ENCODE data around the gene WNT1. TPM values are rescaled to one million over a fixed set of nuclear protein-coding genes. Genes with fewer than 3 reads are reported as not detected.

WNT1 gene
- total and polyA plus RNA-seq, 2 donors (not counting 3 experiments of a cell fraction or from before 2014, with no cell fraction given): not detected

- Histone ChIP-seq H3K27ac (ENCODE audit: insufficient read depth, low read depth, low read length) (no peak overlapping the region), H3K4me1 (ENCODE audit: control insufficient read depth, extremely low read depth, insufficient read depth, low read length) (no peaks in the 10 kb centered on the region), H4K20me1 (replicated peaks; ENCODE audit: control insufficient read depth, extremely low read depth, insufficient read depth, low read length) (peaks cover 14% of the 10 kb centered on the region), H3K9me1 (replicated peaks; ENCODE audit: control insufficient read depth, extremely low read depth, insufficient read depth, low read length) (no peaks in the 10 kb centered on the region), H3K36me3 (ENCODE audit: control insufficient read depth in 2 of 2, extremely low read depth in 1 of 2, insufficient read depth in 2 of 2, low read length in 2 of 2) (peaks cover 6 to 7% of the 10 kb centered on the region in 2 experiments), H3K9ac (replicated peaks; ENCODE audit: extremely low read depth, insufficient read depth, low read length) (no peak overlapping the region), H3K27me3 (ENCODE audit: control insufficient read depth in 2 of 2, insufficient read depth in 2 of 2, low read length in 2 of 2) (no peaks in the 10 kb centered on the region), H3K4me3 (replicated peaks in 1 of 3; ENCODE audit: insufficient read depth in 1 of 3, low read depth in 1 of 3, low read length in 3 of 3) (no peak overlapping the region), H2AFZ (ENCODE audit: low read depth, low read length) (no peak overlapping the region), H3K9me3 (replicated peaks; ENCODE audit: control insufficient read depth, insufficient read depth, low read length) (no peaks in the 10 kb centered on the region), H3K79me2 (ENCODE audit: control insufficient read depth, insufficient read depth, low read length) (peaks cover 67% of the 10 kb centered on the region), H3K4me2 (ENCODE audit: insufficient read depth, low read length) (no peak overlapping the region)
- DNase-seq (ENCODE audit: low read depth, low spot score): no peak
- ChIA-PET CTCF (interaction anchor here (0.8 to 2.8 kb wide), 4 partner anchors 10 to 93 kb away, joined by 4 to 9 read pairs (median 5); no protein-coding TSS in a partner anchor), POLR2A (no interaction called here)
- no peak for FAIRE-seq
- no peak for TF ChIP-seq JUN (IDR thresholded peaks at IDR 0.05; ENCODE audit: borderline replicate concordance, insufficient read depth, insufficient read length, low read depth)
- no peak for TF ChIP-seq EZH2 (IDR thresholded peaks at IDR 0.05; ENCODE audit: borderline replicate concordance, low read depth, low read length, severe bottlenecking)
- no peak for TF ChIP-seq POLR2AphosphoS5 (IDR thresholded peaks at IDR 0.05; ENCODE audit: insufficient read depth, low read depth, low read length)
- TF ChIP-seq, protein P1, sequence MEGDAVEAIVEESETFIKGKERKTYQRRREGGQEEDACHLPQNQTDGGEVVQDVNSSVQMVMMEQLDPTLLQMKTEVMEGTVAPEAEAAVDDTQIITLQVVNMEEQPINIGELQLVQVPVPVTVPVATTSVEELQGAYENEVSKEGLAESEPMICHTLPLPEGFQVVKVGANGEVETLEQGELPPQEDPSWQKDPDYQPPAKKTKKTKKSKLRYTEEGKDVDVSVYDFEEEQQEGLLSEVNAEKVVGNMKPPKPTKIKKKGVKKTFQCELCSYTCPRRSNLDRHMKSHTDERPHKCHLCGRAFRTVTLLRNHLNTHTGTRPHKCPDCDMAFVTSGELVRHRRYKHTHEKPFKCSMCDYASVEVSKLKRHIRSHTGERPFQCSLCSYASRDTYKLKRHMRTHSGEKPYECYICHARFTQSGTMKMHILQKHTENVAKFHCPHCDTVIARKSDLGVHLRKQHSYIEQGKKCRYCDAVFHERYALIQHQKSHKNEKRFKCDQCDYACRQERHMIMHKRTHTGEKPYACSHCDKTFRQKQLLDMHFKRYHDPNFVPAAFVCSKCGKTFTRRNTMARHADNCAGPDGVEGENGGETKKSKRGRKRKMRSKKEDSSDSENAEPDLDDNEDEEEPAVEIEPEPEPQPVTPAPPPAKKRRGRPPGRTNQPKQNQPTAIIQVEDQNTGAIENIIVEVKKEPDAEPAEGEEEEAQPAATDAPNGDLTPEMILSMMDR (IDR thresholded peaks at IDR 0.05; ENCODE audit: extremely low read depth in 1 of 2, insufficient read depth in 1 of 2, low read depth in 1 of 2, low read length in 2 of 2): no peak
- TF ChIP-seq GATA2 (IDR thresholded peaks at IDR 0.05; ENCODE audit: insufficient read depth, insufficient read length, low read depth, low read length): no peak
- TF ChIP-seq, protein P2, sequence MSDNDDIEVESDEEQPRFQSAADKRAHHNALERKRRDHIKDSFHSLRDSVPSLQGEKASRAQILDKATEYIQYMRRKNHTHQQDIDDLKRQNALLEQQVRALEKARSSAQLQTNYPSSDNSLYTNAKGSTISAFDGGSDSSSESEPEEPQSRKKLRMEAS (IDR thresholded peaks at IDR 0.05; ENCODE audit: insufficient read depth, insufficient read length): no peak
- no peak for TF ChIP-seq POLR2A (IDR thresholded peaks at IDR 0.05; ENCODE audit: low read depth, low read length)
- no peak for TF ChIP-seq MYC (IDR thresholded peaks at IDR 0.05; ENCODE audit: low read depth, low read length)
- TF ChIP-seq FOS (IDR thresholded peaks at IDR 0.05; ENCODE audit: borderline replicate concordance, insufficient read depth, low read length): no peak
- dilution Hi-C loops (cut with MboI; ENCODE audit: extremely low pct_ligation_motif_present, low sequenced_read_pairs): no loop called here
- BruUV-seq (replicated peaks): no TSS peak
- intact Hi-C loops (cut with micrococcal nuclease): no loop called here
Observed at GRCh38 chr12:48946205-48946604, 31.9 kb upstream of the WNT1 start.

Measured in endothelial cell of umbilical vein (primary cell).